GM23338 (cell line): ENCODE data around the gene ANO10. TPM values are rescaled to one million over a fixed set of nuclear protein-coding genes. Genes with fewer than 3 reads are reported as not detected.
A peak's percentile ranks its signal among the peaks of the same experiment; 100 is the strongest.

Experiments
- ATAC-seq: fragments of 200-7000 bp; cut with Tn5 transposase; 3 replicates; pipeline ENCODE4 v1.9.1; 2020
- DNase-seq: peaks from one replicate; pipeline ENCODE4 v3.0.0-alpha.2; 2015; ENCODE audit warnings: low spot score
- H2AFZ ChIP-seq: fragments of 200-600 bp; sonication (generic); 2 replicates; pipeline ENCODE4 v1.8.0; 2016; ENCODE audit warnings: antibody characterized with exemption, mild to moderate bottlenecking, moderate library complexity
- H3F3A ChIP-seq: fragments of 200-600 bp; sonication (generic); replicated peaks from 2 replicates; pipeline ENCODE4 v1.8.0; 2017; ENCODE audit warnings: antibody characterized with exemption, mixed run types, low read depth
- H3K27ac ChIP-seq: fragments of 200-600 bp; sonication (generic); 2 replicates; pipeline ENCODE4 v1.6.1; 2016; ENCODE audit warnings: low read depth
- H3K27me3 ChIP-seq: fragments of 200-600 bp; sonication (generic); 2 replicates; pipeline ENCODE4 v1.8.0; 2016; ENCODE audit warnings: mild to moderate bottlenecking, mixed run types, moderate library complexity; ENCODE audit not compliant: insufficient read depth
- H3K36me3 ChIP-seq: fragments of 200-600 bp; sonication (generic); 2 replicates; pipeline ENCODE4 v1.8.0; 2016; ENCODE audit warnings: mild to moderate bottlenecking; ENCODE audit not compliant: insufficient read depth
- H3K4me1 ChIP-seq: fragments of 200-600 bp; sonication (generic); 2 replicates; pipeline ENCODE4 v1.8.0; 2016; ENCODE audit warnings: mild to moderate bottlenecking, moderate library complexity; ENCODE audit not compliant: insufficient read depth
- H3K4me2 ChIP-seq: fragments of 200-600 bp; sonication (generic); 2 replicates; pipeline ENCODE4 v1.7.1; 2017; ENCODE audit warnings: mixed run types
- H3K4me3 ChIP-seq: fragments of 200-600 bp; sonication (generic); 2 replicates; pipeline ENCODE4 v1.6.1; 2016; ENCODE audit warnings: mixed run types
- H3K79me2 ChIP-seq: fragments of 200-600 bp; sonication (generic); replicated peaks from 2 replicates; pipeline ENCODE4 v1.8.0; 2017; ENCODE audit warnings: mild to moderate bottlenecking; ENCODE audit not compliant: insufficient read depth
- H3K9me2 ChIP-seq: fragments of 200-600 bp; sonication (generic); 2 replicates; pipeline ENCODE4 v1.8.0; 2017; ENCODE audit not compliant: insufficient read depth
- H4K20me1 ChIP-seq: fragments of 200-600 bp; sonication (generic); replicated peaks from 2 replicates; pipeline ENCODE4 v1.8.0; 2017; ENCODE audit warnings: mild to moderate bottlenecking; ENCODE audit not compliant: insufficient read depth
- H3K27ac Mint-ChIP-seq: 2 replicates; pipeline ENCODE4 v1.8.0; 2020; ENCODE audit warnings: inconsistent platforms, mild to moderate bottlenecking, moderate library complexity, mixed read lengths
- H3K27me3 Mint-ChIP-seq: 3 replicates; pipeline ENCODE4 v1.8.0; 2022; ENCODE audit warnings: low read depth, mild to moderate bottlenecking, moderate library complexity, mixed read lengths, inconsistent platforms; ENCODE audit not compliant: insufficient read depth, poor library complexity
- H3K36me3 Mint-ChIP-seq: 3 replicates; pipeline ENCODE4 v1.8.0; 2021; ENCODE audit warnings: low read depth, mild to moderate bottlenecking, inconsistent platforms, moderate library complexity, mixed read lengths
- H3K4me1 Mint-ChIP-seq: 3 replicates; pipeline ENCODE4 v1.8.0; 2020; ENCODE audit warnings: mild to moderate bottlenecking, inconsistent platforms, mixed read lengths
- H3K4me3 Mint-ChIP-seq: 3 replicates; pipeline ENCODE4 v1.8.0; 2021; ENCODE audit warnings: moderate library complexity, mild to moderate bottlenecking, inconsistent platforms, mixed read lengths
- H3K9me3 Mint-ChIP-seq: 3 replicates; pipeline ENCODE4 v1.8.0; 2020; ENCODE audit warnings: moderate library complexity, mild to moderate bottlenecking, inconsistent platforms, mixed read lengths
- CREB1 ChIP-seq: fragments of 250-450 bp; sonication (Bioruptor Pico); IDR thresholded peaks from 2 replicates; pipeline ENCODE4 v1.5.0; 2020; ENCODE audit warnings: low read depth, mild to moderate bottlenecking, moderate library complexity
- EZH2 ChIP-seq: fragments of 200-600 bp; sonication (generic); IDR thresholded peaks from one replicate; pipeline ENCODE4 v1.8.0; 2017; ENCODE audit warnings: antibody characterized with exemption, mild to moderate bottlenecking, low read depth; ENCODE audit not compliant: unreplicated experiment
- EZH2phosphoT487 ChIP-seq: fragments of 200-600 bp; sonication (generic); IDR thresholded peaks from one replicate; pipeline ENCODE4 v1.8.1; 2018; ENCODE audit warnings: antibody characterized with exemption; ENCODE audit not compliant: unreplicated experiment
- JUNB ChIP-seq: IDR thresholded peaks from one replicate; pipeline ENCODE4 v1.6.1; 2016; ENCODE audit warnings: antibody characterized with exemption; ENCODE audit not compliant: unreplicated experiment
- NANOG ChIP-seq: IDR thresholded peaks from 2 replicates; pipeline ENCODE4 v1.6.1; 2016; ENCODE audit warnings: antibody characterized with exemption, borderline replicate concordance
- POLR2AphosphoS5 ChIP-seq: IDR thresholded peaks from 2 replicates; pipeline ENCODE4 v1.6.1; 2016; ENCODE audit warnings: antibody characterized with exemption, low read depth
- STAT1 ChIP-seq: IDR thresholded peaks from one replicate; pipeline ENCODE4 v1.6.1; 2016; ENCODE audit warnings: antibody characterized with exemption; ENCODE audit not compliant: unreplicated experiment
- ZNF114 ChIP-seq: fragments of 250-450 bp; sonication (Bioruptor Pico); IDR thresholded peaks from 2 replicates; pipeline ENCODE4 v1.5.0; 2020; ENCODE audit warnings: mild to moderate bottlenecking, moderate library complexity
- ZNF331 ChIP-seq: fragments of 250-450 bp; sonication (Bioruptor Pico); IDR thresholded peaks from 2 replicates; pipeline ENCODE4 v1.5.0; 2020; ENCODE audit warnings: low read depth, mild to moderate bottlenecking, moderate library complexity
- polyA plus RNA-seq: library from polyadenylated mRNA; unstranded; fragments of >200 nt; fragmentation: Nextera tagmentation; extraction: Ambion mirVana; gene quantifications from 2 replicates; pipeline ENCODE4 v1.2.1, GENCODE V29; 2016
- total RNA-seq: library from RNA; depleted of rRNA; stranded (reverse); fragments of >200 nt; shearing (Covaris generic); gene quantifications from 2 replicates; pipeline ENCODE4 v1.2.3, GENCODE V29; 2014
- TF ChIP-seq, protein P1 (sequence below): fragments of 250-450 bp; sonication (Bioruptor Pico); IDR thresholded peaks from 2 replicates; pipeline ENCODE4 v1.5.0; 2020; ENCODE audit warnings: mild to moderate bottlenecking, moderate library complexity
- TF ChIP-seq, protein P2 (sequence below), 2 experiments: fragments of 200-600 bp in 1 of 2; sonication (generic) in 1 of 2; conservative IDR thresholded peaks; 2 replicates each; pipeline versions ENCODE4 v1.5.1 to v1.6.1; 2016 to 2017; ENCODE audit warnings: antibody characterized with exemption in 2 of 2, low read depth in 2 of 2, mild to moderate bottlenecking in 2 of 2, moderate library complexity in 1 of 2
- TF ChIP-seq, protein P3 (sequence below): IDR thresholded peaks from one replicate; pipeline ENCODE4 v1.6.1; 2018; ENCODE audit warnings: antibody characterized with exemption; ENCODE audit not compliant: unreplicated experiment
- TF ChIP-seq, protein P4 (sequence below): IDR thresholded peaks from 2 replicates; pipeline ENCODE4 v1.6.1; 2016; ENCODE audit warnings: antibody characterized with exemption

Gene ANO10
- total and polyA plus RNA-seq, 2 experiments from 2014 or later = 29.2 to 48.1 TPM

DNA sequence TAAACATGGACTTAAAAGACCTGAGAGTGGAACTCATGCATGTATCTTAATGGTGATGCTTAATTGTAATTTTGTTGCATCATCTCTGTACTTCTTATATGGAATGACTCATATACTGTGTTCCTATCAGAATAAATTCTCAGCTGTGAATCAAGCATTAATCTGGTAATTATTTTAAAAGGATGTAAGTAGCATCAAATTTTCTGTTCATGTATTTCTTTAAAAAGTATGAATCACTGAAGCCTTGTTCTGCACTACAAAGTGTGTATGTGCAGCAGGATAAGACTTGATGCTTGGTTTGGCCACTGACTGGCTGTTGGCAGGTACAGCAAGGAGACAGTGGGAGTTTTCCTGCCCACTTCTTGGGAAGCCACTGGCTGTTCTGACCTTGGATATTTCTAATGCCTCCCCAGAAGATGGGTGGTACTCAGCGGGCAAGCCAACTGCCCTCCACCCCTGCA lies 123.9 kb downstream of the ANO10 start (continued):
- no peak for TF ChIP-seq EZH2phosphoT487
- TF ChIP-seq JUNB = no peak
- no peak for TF ChIP-seq ZNF114 (CRISPR knock-in tag)

DNA sequence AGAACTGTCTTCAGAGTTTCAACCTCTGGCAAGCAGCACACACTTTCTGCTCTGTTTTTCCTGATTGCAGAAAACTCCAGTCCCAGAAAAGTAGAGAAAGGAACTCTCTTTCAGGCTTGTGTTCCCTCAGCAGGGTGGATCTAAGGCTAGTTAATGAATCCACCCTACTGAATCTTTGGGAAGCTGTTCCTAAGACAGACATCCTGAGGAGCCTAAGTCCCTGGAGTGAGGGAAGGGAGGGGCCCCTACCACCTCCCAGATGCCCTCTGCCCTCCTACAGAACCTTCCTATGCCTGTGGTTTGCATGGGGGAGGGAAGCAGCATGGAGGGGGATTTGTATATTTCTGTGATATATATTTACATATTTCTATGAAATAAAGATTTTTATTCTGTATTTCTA lies 124.4 kb downstream of the ANO10 start:
- Mint-ChIP-seq H3K27ac (peak overlapping the region; percentile 81; the same call in 1 of the 2 replicates), H3K27me3 (peaks cover 10% of the 10 kb centered on the region), H3K4me1 (peaks cover 28% of the 10 kb centered on the region), H3K36me3 (peaks cover 9% of the 10 kb centered on the region; the same call in 2 of the 3 replicates), H3K9me3 (no peaks in the 10 kb centered on the region), H3K4me3 (no peak overlapping the region)
- peak; percentile 86 for ATAC-seq
- H3K27me3 ChIP-seq = no peaks in the 10 kb centered on the region
- TF ChIP-seq, protein P1, sequence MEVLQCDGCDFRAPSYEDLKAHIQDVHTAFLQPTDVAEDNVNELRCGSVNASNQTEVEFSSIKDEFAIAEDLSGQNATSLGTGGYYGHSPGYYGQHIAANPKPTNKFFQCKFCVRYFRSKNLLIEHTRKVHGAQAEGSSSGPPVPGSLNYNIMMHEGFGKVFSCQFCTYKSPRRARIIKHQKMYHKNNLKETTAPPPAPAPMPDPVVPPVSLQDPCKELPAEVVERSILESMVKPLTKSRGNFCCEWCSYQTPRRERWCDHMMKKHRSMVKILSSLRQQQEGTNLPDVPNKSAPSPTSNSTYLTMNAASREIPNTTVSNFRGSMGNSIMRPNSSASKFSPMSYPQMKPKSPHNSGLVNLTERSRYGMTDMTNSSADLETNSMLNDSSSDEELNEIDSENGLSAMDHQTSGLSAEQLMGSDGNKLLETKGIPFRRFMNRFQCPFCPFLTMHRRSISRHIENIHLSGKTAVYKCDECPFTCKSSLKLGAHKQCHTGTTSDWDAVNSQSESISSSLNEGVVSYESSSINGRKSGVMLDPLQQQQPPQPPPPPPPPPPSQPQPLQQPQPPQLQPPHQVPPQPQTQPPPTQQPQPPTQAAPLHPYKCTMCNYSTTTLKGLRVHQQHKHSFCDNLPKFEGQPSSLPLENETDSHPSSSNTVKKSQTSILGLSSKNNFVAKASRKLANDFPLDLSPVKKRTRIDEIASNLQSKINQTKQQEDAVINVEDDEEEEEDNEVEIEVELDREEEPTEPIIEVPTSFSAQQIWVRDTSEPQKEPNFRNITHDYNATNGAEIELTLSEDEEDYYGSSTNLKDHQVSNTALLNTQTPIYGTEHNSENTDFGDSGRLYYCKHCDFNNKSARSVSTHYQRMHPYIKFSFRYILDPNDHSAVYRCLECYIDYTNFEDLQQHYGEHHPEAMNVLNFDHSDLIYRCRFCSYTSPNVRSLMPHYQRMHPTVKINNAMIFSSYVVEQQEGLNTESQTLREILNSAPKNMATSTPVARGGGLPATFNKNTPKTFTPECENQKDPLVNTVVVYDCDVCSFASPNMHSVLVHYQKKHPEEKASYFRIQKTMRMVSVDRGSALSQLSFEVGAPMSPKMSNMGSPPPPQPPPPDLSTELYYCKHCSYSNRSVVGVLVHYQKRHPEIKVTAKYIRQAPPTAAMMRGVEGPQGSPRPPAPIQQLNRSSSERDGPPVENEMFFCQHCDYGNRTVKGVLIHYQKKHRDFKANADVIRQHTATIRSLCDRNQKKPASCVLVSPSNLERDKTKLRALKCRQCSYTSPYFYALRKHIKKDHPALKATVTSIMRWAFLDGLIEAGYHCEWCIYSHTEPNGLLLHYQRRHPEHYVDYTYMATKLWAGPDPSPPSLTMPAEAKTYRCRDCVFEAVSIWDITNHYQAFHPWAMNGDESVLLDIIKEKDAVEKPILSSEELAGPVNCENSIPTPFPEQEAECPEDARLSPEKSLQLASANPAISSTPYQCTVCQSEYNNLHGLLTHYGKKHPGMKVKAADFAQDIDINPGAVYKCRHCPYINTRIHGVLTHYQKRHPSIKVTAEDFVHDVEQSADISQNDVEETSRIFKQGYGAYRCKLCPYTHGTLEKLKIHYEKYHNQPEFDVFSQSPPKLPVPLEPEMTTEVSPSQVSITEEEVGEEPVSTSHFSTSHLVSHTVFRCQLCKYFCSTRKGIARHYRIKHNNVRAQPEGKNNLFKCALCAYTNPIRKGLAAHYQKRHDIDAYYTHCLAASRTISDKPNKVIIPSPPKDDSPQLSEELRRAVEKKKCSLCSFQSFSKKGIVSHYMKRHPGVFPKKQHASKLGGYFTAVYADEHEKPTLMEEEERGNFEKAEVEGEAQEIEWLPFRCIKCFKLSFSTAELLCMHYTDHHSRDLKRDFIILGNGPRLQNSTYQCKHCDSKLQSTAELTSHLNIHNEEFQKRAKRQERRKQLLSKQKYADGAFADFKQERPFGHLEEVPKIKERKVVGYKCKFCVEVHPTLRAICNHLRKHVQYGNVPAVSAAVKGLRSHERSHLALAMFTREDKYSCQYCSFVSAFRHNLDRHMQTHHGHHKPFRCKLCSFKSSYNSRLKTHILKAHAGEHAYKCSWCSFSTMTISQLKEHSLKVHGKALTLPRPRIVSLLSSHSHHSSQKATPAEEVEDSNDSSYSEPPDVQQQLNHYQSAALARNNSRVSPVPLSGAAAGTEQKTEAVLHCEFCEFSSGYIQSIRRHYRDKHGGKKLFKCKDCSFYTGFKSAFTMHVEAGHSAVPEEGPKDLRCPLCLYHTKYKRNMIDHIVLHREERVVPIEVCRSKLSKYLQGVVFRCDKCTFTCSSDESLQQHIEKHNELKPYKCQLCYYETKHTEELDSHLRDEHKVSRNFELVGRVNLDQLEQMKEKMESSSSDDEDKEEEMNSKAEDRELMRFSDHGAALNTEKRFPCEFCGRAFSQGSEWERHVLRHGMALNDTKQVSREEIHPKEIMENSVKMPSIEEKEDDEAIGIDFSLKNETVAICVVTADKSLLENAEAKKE = no peak
- TF ChIP-seq JUNB (no peak), STAT1 (no peak), POLR2AphosphoS5 (no peak), EZH2 (no peak), CREB1 (CRISPR knock-in tag) (no peak), NANOG (no peak), ZNF114 (CRISPR knock-in tag) (no peak), EZH2phosphoT487 (no peak), ZNF331 (CRISPR knock-in tag) (no peak)
- TF ChIP-seq, protein P2, sequence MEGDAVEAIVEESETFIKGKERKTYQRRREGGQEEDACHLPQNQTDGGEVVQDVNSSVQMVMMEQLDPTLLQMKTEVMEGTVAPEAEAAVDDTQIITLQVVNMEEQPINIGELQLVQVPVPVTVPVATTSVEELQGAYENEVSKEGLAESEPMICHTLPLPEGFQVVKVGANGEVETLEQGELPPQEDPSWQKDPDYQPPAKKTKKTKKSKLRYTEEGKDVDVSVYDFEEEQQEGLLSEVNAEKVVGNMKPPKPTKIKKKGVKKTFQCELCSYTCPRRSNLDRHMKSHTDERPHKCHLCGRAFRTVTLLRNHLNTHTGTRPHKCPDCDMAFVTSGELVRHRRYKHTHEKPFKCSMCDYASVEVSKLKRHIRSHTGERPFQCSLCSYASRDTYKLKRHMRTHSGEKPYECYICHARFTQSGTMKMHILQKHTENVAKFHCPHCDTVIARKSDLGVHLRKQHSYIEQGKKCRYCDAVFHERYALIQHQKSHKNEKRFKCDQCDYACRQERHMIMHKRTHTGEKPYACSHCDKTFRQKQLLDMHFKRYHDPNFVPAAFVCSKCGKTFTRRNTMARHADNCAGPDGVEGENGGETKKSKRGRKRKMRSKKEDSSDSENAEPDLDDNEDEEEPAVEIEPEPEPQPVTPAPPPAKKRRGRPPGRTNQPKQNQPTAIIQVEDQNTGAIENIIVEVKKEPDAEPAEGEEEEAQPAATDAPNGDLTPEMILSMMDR (conservative IDR thresholded peaks at IDR 0.05; ENCODE audit: low read depth in 2 of 2) = no peak
- TF ChIP-seq, protein P3, sequence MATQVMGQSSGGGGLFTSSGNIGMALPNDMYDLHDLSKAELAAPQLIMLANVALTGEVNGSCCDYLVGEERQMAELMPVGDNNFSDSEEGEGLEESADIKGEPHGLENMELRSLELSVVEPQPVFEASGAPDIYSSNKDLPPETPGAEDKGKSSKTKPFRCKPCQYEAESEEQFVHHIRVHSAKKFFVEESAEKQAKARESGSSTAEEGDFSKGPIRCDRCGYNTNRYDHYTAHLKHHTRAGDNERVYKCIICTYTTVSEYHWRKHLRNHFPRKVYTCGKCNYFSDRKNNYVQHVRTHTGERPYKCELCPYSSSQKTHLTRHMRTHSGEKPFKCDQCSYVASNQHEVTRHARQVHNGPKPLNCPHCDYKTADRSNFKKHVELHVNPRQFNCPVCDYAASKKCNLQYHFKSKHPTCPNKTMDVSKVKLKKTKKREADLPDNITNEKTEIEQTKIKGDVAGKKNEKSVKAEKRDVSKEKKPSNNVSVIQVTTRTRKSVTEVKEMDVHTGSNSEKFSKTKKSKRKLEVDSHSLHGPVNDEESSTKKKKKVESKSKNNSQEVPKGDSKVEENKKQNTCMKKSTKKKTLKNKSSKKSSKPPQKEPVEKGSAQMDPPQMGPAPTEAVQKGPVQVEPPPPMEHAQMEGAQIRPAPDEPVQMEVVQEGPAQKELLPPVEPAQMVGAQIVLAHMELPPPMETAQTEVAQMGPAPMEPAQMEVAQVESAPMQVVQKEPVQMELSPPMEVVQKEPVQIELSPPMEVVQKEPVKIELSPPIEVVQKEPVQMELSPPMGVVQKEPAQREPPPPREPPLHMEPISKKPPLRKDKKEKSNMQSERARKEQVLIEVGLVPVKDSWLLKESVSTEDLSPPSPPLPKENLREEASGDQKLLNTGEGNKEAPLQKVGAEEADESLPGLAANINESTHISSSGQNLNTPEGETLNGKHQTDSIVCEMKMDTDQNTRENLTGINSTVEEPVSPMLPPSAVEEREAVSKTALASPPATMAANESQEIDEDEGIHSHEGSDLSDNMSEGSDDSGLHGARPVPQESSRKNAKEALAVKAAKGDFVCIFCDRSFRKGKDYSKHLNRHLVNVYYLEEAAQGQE = no peak
- TF ChIP-seq, protein P4, sequence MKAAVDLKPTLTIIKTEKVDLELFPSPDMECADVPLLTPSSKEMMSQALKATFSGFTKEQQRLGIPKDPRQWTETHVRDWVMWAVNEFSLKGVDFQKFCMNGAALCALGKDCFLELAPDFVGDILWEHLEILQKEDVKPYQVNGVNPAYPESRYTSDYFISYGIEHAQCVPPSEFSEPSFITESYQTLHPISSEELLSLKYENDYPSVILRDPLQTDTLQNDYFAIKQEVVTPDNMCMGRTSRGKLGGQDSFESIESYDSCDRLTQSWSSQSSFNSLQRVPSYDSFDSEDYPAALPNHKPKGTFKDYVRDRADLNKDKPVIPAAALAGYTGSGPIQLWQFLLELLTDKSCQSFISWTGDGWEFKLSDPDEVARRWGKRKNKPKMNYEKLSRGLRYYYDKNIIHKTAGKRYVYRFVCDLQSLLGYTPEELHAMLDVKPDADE = no peak
- no peak overlapping the region for H3K4me3 ChIP-seq
- peak; percentile 13 for DNase-seq
- no peaks in the 10 kb centered on the region for H3K9me2 ChIP-seq
- H3K4me2 ChIP-seq = no peak overlapping the region; the same call in 1 of the 2 replicates
- no peaks in the 10 kb centered on the region; the same call in 1 of the 2 replicates for H4K20me1 ChIP-seq
- H3K79me2 ChIP-seq = no peaks in the 10 kb centered on the region
- no peaks in the 10 kb centered on the region for H3F3A ChIP-seq
- peaks cover 13% of the 10 kb centered on the region for H3K4me1 ChIP-seq
- no peak overlapping the region for H3K27ac ChIP-seq
- H2AFZ ChIP-seq = no peak overlapping the region
- no peaks in the 10 kb centered on the region for H3K36me3 ChIP-seq
